ENCODE data around the gene GPANK1. TPM values are rescaled to one million over a fixed set of nuclear protein-coding genes. Genes with fewer than 3 reads are reported as not detected.

GPANK1 gene
- total and polyA plus RNA-seq, 2 of the 13 experiments (the other 11 are each of a cell fraction or from before 2014, with no cell fraction given), result 15.4 to 22.8 TPM

- TF ChIP-seq TBP (CRISPR knock-in tag; IDR thresholded peaks at IDR 0.05) (0 out of 2 replicates have a peak, but pooled peaks have one; percentile 20), ZNF589 (CRISPR knock-in tag; conservative IDR thresholded peaks at IDR 0.05) (0 out of 2 replicates have a peak, but pooled peaks have one; percentile 47), ZNF704 (CRISPR knock-in tag; IDR thresholded peaks at IDR 0.05; ENCODE audit: borderline replicate concordance) (no peak), ZFP41 (CRISPR knock-in tag; IDR thresholded peaks at IDR 0.05; ENCODE audit: borderline replicate concordance) (0 out of 2 replicates have a peak, but pooled peaks have one; percentile 19), YY1 (IDR thresholded peaks at IDR 0.05; ENCODE audit: insufficient read depth, insufficient replicate concordance, low read depth, low read length) (peak; percentile 84), EZH2 (conservative IDR thresholded peaks at IDR 0.05; ENCODE audit: low read depth, low read length) (no peak), ZSCAN22 (CRISPR knock-in tag; IDR thresholded peaks at IDR 0.05) (no peak), ZNF331 (CRISPR knock-in tag; IDR thresholded peaks at IDR 0.05) (peak; percentile 59; the same call in 1 of the 2 replicates), NFATC3 (CRISPR knock-in tag; IDR thresholded peaks at IDR 0.05) (peak; percentile 88), ZNF543 (CRISPR knock-in tag; IDR thresholded peaks at IDR 0.05) (no peak; the same call in 1 of the 2 replicates), ZNF280B (CRISPR knock-in tag; IDR thresholded peaks at IDR 0.05; ENCODE audit: borderline replicate concordance) (peak; percentile 91), YEATS4 (CRISPR knock-in tag; IDR thresholded peaks at IDR 0.05; ENCODE audit: borderline replicate concordance) (peak; percentile 88), ZNF775 (CRISPR knock-in tag; IDR thresholded peaks at IDR 0.05; ENCODE audit: borderline replicate concordance) (peak; percentile 83; the same call in 1 of the 2 replicates), SMARCC2 (IDR thresholded peaks at IDR 0.05) (no peak), THRA (CRISPR knock-in tag; IDR thresholded peaks at IDR 0.05; ENCODE audit: borderline replicate concordance) (no peak), RARG (CRISPR knock-in tag; IDR thresholded peaks at IDR 0.05; ENCODE audit: low read depth) (no peak), KLF9 (CRISPR knock-in tag; IDR thresholded peaks at IDR 0.05; ENCODE audit: low read depth) (0 out of 2 replicates have a peak, but pooled peaks have one; percentile 58), TEAD3 (CRISPR knock-in tag; optimal IDR thresholded peaks at IDR 0.05; ENCODE audit: borderline replicate concordance) (no peak), ZGPAT (CRISPR knock-in tag; IDR thresholded peaks at IDR 0.05) (peak; percentile 39; the same call in 1 of the 2 replicates), TEAD2 (CRISPR knock-in tag; IDR thresholded peaks at IDR 0.05) (0 out of 2 replicates have a peak, but pooled peaks have one; percentile 16), REXO4 (CRISPR knock-in tag; IDR thresholded peaks at IDR 0.05; ENCODE audit: borderline replicate concordance) (no peak), NFE2L1 (CRISPR knock-in tag; IDR thresholded peaks at IDR 0.05; ENCODE audit: borderline replicate concordance) (peak; percentile 72; the same call in 1 of the 2 replicates), ZNF329 (CRISPR knock-in tag; IDR thresholded peaks at IDR 0.05; ENCODE audit: low read depth) (no peak)
Measured at GRCh38 chr6:31665501-31666336, 922 bp upstream of the GPANK1 start, which contains the start of gene CSNK2B (continued).

Data from HepG2 (cell line).